Right atrium auricular region (tissue), 2 donors: ENCODE results near the gene UGGT1. TPM values are rescaled to one million over a fixed set of nuclear protein-coding genes. Genes with fewer than 3 reads are reported as not detected.

Experiments
- DNase-seq: peaks from one replicate; pipeline ENCODE4 v3.0.0-alpha.2; 2019; ENCODE audit warnings: low spot score
- H3K27ac ChIP-seq, 2 donors: fragments of 200-600 bp; sonication (generic); 1 replicate in 1 of 2; 2 replicates in 1 of 2; pipeline ENCODE4 v1.5.1; 2016 to 2019
- H3K27me3 ChIP-seq, 2 donors: fragments of 200-600 bp; sonication (generic); one replicate each; pipeline versions ENCODE4 v1.5.1 to v1.6.0; 2017 to 2019
- H3K36me3 ChIP-seq: fragments of 200-600 bp; sonication (generic); one replicate; pipeline ENCODE4 v1.5.1; 2016
- H3K4me1 ChIP-seq, 2 donors: fragments of 200-600 bp; sonication (generic); one replicate each; pipeline versions ENCODE4 v1.5.1 to v1.6.0; 2017 to 2019
- H3K4me3 ChIP-seq, 2 donors: fragments of 200-600 bp; sonication (generic); 1 replicate in 1 of 2; 2 replicates in 1 of 2; pipeline ENCODE4 v1.5.1; 2017 to 2019; ENCODE audit warnings: mild to moderate bottlenecking in 1 of 2, moderate library complexity in 1 of 2
- H3K9me3 ChIP-seq, 2 donors: fragments of 200-600 bp; sonication (generic); one replicate each; pipeline ENCODE4 v1.5.1; 2019
- total RNA-seq, 2 donors: library from RNA; depleted of rRNA; stranded (reverse); fragments of >200 nt; gene quantifications; one replicate each; pipeline ENCODE4 v1.1.0, GENCODE V29; 2016
- TF ChIP-seq, protein P1 (sequence below), 2 donors: fragments of 200-600 bp; sonication (generic); IDR thresholded peaks; one replicate each; pipeline ENCODE4 v1.5.1; 2019; ENCODE audit warnings: antibody characterized with exemption in 2 of 2

The UGGT1 gene
- total RNA-seq, 2 donors from 2014 or later: 33.5 to 47.2 TPM

DNA sequence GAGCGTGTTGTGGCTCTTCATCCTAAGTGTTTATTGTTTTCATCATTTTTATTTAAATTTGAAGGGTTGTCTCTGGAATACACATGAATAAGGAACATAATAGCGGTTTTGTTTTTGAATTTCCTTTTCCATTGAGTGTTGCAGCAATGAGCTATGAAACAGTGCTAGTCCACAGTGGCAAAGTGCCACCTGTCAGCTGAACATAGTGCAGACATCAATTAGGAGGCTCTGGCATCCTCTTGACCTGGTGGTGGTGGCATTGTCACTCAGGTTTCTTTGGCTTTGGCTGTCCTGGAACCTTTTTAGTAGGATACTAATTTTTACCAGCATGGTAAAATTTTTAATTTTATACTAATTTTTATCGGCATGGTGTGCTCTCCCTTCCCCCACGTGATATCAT, 63.2 kb downstream of the UGGT1 start:
- Histone ChIP-seq H3K4me1 (peaks cover 0 to 7% of the 10 kb centered on the region in 2 donors), H3K4me3 (no peak overlapping the region), H3K36me3 (peaks cover 25% of the 10 kb centered on the region), H3K27ac (no peak overlapping the region), H3K9me3 (no peaks in the 10 kb centered on the region), H3K27me3 (no peaks in the 10 kb centered on the region)
- no peak for DNase-seq
- TF ChIP-seq, protein P1, sequence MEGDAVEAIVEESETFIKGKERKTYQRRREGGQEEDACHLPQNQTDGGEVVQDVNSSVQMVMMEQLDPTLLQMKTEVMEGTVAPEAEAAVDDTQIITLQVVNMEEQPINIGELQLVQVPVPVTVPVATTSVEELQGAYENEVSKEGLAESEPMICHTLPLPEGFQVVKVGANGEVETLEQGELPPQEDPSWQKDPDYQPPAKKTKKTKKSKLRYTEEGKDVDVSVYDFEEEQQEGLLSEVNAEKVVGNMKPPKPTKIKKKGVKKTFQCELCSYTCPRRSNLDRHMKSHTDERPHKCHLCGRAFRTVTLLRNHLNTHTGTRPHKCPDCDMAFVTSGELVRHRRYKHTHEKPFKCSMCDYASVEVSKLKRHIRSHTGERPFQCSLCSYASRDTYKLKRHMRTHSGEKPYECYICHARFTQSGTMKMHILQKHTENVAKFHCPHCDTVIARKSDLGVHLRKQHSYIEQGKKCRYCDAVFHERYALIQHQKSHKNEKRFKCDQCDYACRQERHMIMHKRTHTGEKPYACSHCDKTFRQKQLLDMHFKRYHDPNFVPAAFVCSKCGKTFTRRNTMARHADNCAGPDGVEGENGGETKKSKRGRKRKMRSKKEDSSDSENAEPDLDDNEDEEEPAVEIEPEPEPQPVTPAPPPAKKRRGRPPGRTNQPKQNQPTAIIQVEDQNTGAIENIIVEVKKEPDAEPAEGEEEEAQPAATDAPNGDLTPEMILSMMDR (IDR thresholded peaks at IDR 0.05): no peak

DNA sequence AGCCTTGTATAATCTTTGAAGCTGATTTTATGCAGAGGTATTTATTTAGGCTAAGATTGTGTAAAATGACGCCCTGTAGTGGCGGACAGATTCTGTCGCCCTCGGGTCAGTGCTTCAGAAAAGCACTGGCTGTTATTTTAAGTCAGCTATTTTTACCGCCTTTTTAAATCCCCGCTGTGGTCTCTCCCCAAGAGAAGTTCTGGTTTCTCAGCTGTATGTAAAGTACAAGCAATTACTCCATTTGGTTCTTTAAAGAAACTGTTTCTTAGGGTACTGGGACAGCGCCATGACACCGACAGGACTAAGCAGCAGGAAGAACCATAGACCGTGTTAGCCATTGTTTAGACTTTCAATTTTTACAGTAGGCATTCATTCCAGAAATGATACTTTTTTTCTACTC, 65.0 kb downstream of the UGGT1 start:
- peaks cover 38% of the 10 kb centered on the region for H3K36me3 ChIP-seq
- no peaks in the 10 kb centered on the region for H3K9me3 ChIP-seq
- H3K27ac ChIP-seq: peak overlapping the region in 1 of 2 donors; percentile 7

DNA sequence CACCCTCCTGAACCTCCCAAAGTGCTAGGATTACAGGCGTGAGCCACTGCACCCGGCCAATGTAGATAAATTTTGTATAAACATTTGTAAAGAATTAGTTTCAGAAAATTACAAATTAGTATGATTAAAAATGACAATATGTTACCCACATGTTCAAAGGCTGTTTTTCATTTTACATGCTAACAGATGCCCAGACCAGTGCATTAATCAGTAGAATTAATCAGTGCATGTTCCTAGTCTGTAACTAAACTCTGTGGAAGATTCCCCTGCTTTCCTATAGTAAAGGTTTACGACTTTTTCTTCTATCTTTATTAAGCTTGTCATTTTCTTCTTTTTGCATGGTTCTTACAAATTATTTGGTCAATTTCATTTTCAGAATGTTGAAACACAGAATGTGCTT, 65.8 kb downstream of the UGGT1 start:
- TF ChIP-seq, protein P1 (IDR thresholded peaks at IDR 0.05): no peak
- Histone ChIP-seq H3K27me3 (no peaks in the 10 kb centered on the region), H3K4me1 (peaks cover 0 to 7% of the 10 kb centered on the region in 2 donors), H3K36me3 (peaks cover 44% of the 10 kb centered on the region), H3K9me3 (no peaks in the 10 kb centered on the region), H3K4me3 (no peak overlapping the region), H3K27ac (no peak overlapping the region)
- DNase-seq: no peak

More for the DNA sequence above, 65.0 kb downstream of the UGGT1 start:
- no peak for DNase-seq
- Histone ChIP-seq H3K27me3 (no peaks in the 10 kb centered on the region), H3K4me3 (no peak overlapping the region), H3K4me1 (peaks cover 0 to 7% of the 10 kb centered on the region in 2 donors)
- TF ChIP-seq, protein P1 (IDR thresholded peaks at IDR 0.05): no peak

DNA sequence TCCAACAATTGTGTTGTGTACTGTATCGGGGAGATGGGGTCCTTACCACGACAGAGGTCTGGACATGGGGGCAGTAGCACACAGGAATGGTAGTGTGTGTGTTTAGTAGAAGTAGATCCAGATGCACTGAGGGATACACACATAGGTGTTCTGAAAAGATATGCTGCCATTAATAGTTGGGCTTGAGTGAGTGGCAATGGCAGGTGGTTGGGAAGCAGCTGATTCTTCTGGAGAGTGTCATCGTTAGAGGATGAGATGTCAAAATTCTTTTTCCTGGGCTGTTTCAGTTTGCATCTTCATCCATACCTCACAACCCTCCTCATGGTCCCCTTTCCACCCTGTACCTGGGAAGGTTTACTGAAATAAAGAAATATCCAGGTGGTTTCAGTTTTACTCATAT, 66.6 kb downstream of the UGGT1 start:
- Histone ChIP-seq H3K27me3 (no peaks in the 10 kb centered on the region), H3K4me1 (peaks cover 0 to 7% of the 10 kb centered on the region in 2 donors), H3K36me3 (peaks cover 38% of the 10 kb centered on the region), H3K4me3 (no peak overlapping the region), H3K9me3 (no peaks in the 10 kb centered on the region), H3K27ac (no peak overlapping the region)
- TF ChIP-seq, protein P1 (IDR thresholded peaks at IDR 0.05): no peak
- no peak for DNase-seq

DNA sequence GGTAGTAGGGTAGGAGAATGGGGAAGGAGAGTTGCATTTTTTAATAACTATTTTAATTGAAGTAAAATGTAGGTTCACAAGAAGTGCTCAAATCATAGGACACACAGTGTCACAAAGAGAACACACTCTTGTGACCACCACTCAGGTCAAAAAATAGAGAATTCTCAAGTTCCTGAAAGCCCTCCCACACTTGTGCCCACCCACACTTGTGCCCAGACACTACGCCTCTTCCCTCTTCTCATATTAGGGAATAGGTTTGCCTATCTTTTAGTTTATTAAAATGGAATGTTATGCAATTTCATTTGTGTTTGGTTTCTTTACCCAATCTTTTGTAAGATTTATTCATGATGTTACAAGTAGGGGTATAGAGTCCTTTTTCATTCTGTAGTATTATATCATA, 67.2 kb downstream of the UGGT1 start:
- DNase-seq: no peak
- H3K4me3 ChIP-seq: no peak overlapping the region
- peaks cover 0 to 7% of the 10 kb centered on the region in 2 donors for H3K4me1 ChIP-seq
- peaks cover 33% of the 10 kb centered on the region for H3K36me3 ChIP-seq
- TF ChIP-seq, protein P1 (IDR thresholded peaks at IDR 0.05): no peak
- H3K27me3 ChIP-seq: no peaks in the 10 kb centered on the region
- H3K27ac ChIP-seq: no peak overlapping the region
- H3K9me3 ChIP-seq: no peaks in the 10 kb centered on the region

DNA sequence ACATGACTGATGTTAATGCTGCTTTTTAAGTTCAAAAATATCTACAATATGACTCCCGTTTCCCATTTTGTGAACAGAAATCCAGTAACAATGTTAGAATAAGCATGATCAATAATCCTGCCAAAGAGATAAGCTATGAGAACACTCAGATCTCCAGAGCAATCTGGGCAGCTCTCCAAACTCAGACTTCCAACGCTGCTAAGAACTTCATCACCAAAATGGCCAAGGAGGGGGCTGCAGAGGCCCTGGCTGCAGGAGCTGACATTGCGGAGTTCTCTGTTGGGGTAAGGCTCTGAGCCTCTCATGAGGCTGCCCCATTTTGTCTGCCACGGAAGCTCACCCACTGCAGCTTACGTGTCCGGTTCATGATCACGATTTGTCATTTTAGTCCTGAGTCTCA, 68.4 kb downstream of the UGGT1 start:
- H3K27me3 ChIP-seq: no peaks in the 10 kb centered on the region
- TF ChIP-seq, protein P1 (IDR thresholded peaks at IDR 0.05): no peak
- no peak overlapping the region for H3K27ac ChIP-seq
- no peak overlapping the region for H3K4me3 ChIP-seq
- no peaks in the 10 kb centered on the region for H3K9me3 ChIP-seq
- DNase-seq: no peak
- peaks cover 0 to 6% of the 10 kb centered on the region in 2 donors for H3K4me1 ChIP-seq
- H3K36me3 ChIP-seq: peaks cover 33% of the 10 kb centered on the region
